SK-N-SH treated with all-trans-retinoic acid at 6 μM for 48 hours (cell line): ENCODE data around the gene NHLRC1.

ENCODE experiments used
- ATAC-seq: fragments of 200-7000 bp; cut with Tn5 transposase; 3 replicates; pipeline ENCODE4 v1.9.1; 2020; ENCODE audit warnings: mild to moderate bottlenecking, moderate library complexity
- ARNTL ChIP-seq: fragments of 450-650 bp; formaldehyde crosslinking; IDR thresholded peaks from 2 replicates; pipeline ENCODE4 v1.5.0; 2020; ENCODE audit warnings: low read depth, mild to moderate bottlenecking, moderate library complexity, borderline replicate concordance
- CSDC2 ChIP-seq: fragments of 250-450 bp; sonication (Bioruptor Pico); IDR thresholded peaks from 2 replicates; pipeline ENCODE4 v1.5.0; 2020; ENCODE audit warnings: mild to moderate bottlenecking, moderate library complexity
- ESRRG ChIP-seq: fragments of 250-450 bp; sonication (Bioruptor Pico); IDR thresholded peaks from 2 replicates; pipeline ENCODE4 v1.6.1; 2021; ENCODE audit warnings: mild to moderate bottlenecking
- GLIS3 ChIP-seq: fragments of 250-450 bp; sonication (Bioruptor Pico); IDR thresholded peaks from 2 replicates; pipeline ENCODE4 v1.5.0; 2020; ENCODE audit warnings: mild to moderate bottlenecking, moderate library complexity
- ISL1 ChIP-seq: fragments of 250-450 bp; sonication (Bioruptor Pico); IDR thresholded peaks from 2 replicates; pipeline ENCODE4 v2.1.2; 2022; ENCODE audit warnings: mild to moderate bottlenecking, moderate library complexity
- OSR1 ChIP-seq: fragments of 250-450 bp; sonication (Bioruptor Pico); IDR thresholded peaks from 2 replicates; pipeline ENCODE4 v1.8.0; 2022; ENCODE audit warnings: moderate library complexity, mild to moderate bottlenecking, inconsistent platforms
- POU6F1 ChIP-seq: fragments of 250-450 bp; sonication (Bioruptor Pico); IDR thresholded peaks from 2 replicates; pipeline ENCODE4 v1.8.0; 2021; ENCODE audit warnings: low read depth, mild to moderate bottlenecking, moderate library complexity, borderline replicate concordance
- PPARA ChIP-seq: fragments of 250-450 bp; sonication (Bioruptor Pico); IDR thresholded peaks from 2 replicates; pipeline ENCODE4 v1.5.0; 2020; ENCODE audit warnings: mild to moderate bottlenecking, borderline replicate concordance
- RARB ChIP-seq: fragments of 250-450 bp; sonication (Bioruptor Pico); IDR thresholded peaks from 2 replicates; pipeline ENCODE4 v1.8.0; 2021; ENCODE audit warnings: mild to moderate bottlenecking, moderate library complexity
- SNAI2 ChIP-seq: fragments of 250-450 bp; sonication (Bioruptor Pico); IDR thresholded peaks from 2 replicates; pipeline ENCODE4 v1.5.0; 2020; ENCODE audit warnings: mild to moderate bottlenecking, moderate library complexity
- TCF4 ChIP-seq: fragments of 250-450 bp; sonication (Bioruptor Pico); IDR thresholded peaks from 2 replicates; pipeline ENCODE4 v1.8.0; 2021; ENCODE audit warnings: mild to moderate bottlenecking, moderate library complexity, borderline replicate concordance
- TOX ChIP-seq: fragments of 250-450 bp; sonication (Bioruptor Pico); IDR thresholded peaks from 2 replicates; pipeline ENCODE4 v1.8.0; 2021; ENCODE audit warnings: mild to moderate bottlenecking, moderate library complexity, borderline replicate concordance
- ZC3H10 ChIP-seq: fragments of 250-450 bp; sonication (Bioruptor Pico); IDR thresholded peaks from 2 replicates; pipeline ENCODE4 v1.5.1; 2021; ENCODE audit warnings: mild to moderate bottlenecking, moderate library complexity
- ZFP3 ChIP-seq: fragments of 250-450 bp; sonication (Bioruptor Pico); IDR thresholded peaks from 2 replicates; pipeline ENCODE4 v1.5.0; 2020; ENCODE audit warnings: mild to moderate bottlenecking, moderate library complexity
- ZNF565 ChIP-seq: fragments of 450-650 bp; formaldehyde crosslinking; conservative IDR thresholded peaks from 2 replicates; pipeline ENCODE4 v1.5.0; 2020; ENCODE audit warnings: low read depth, mild to moderate bottlenecking, moderate library complexity
- ZNF70 ChIP-seq: fragments of 450-650 bp; formaldehyde crosslinking; IDR thresholded peaks from 2 replicates; pipeline ENCODE4 v1.5.0; 2020; ENCODE audit warnings: mild to moderate bottlenecking, moderate library complexity
- ZNF8 ChIP-seq: fragments of 450-650 bp; formaldehyde crosslinking; IDR thresholded peaks from 2 replicates; pipeline ENCODE4 v1.5.0; 2020; ENCODE audit warnings: mild to moderate bottlenecking, moderate library complexity
- TF ChIP-seq, protein P1 (sequence below): fragments of 250-450 bp; sonication (Bioruptor Pico); IDR thresholded peaks from 2 replicates; pipeline ENCODE4 v1.8.0; 2020; ENCODE audit warnings: mild to moderate bottlenecking, moderate library complexity, borderline replicate concordance
- TF ChIP-seq, protein P2 (sequence below): fragments of 250-450 bp; sonication (Bioruptor Pico); IDR thresholded peaks from 2 replicates; pipeline ENCODE4 v1.5.0; 2020; ENCODE audit warnings: mild to moderate bottlenecking, moderate library complexity
- TF ChIP-seq, protein P3 (sequence below): fragments of 250-450 bp; sonication (Bioruptor Pico); IDR thresholded peaks from 2 replicates; pipeline ENCODE4 v1.5.1; 2020; ENCODE audit warnings: low read depth, mild to moderate bottlenecking, moderate library complexity
- TF ChIP-seq, protein P4 (sequence below): fragments of 250-450 bp; sonication (Bioruptor Pico); IDR thresholded peaks from 2 replicates; pipeline ENCODE4 v1.5.1; 2021; ENCODE audit warnings: mild to moderate bottlenecking, moderate library complexity

The NHLRC1 gene

GRCh38 chr6:18161431-18161830 lies 39.0 kb upstream of the NHLRC1 start:
- ATAC-seq = peak; percentile 58; the same call in 2 of the 3 replicates
- TF ChIP-seq ZNF70 (CRISPR knock-in tag) (no peak), ESRRG (CRISPR knock-in tag) (no peak), ZFP3 (CRISPR knock-in tag) (no peak), TOX (no peak), SNAI2 (CRISPR knock-in tag) (no peak), ISL1 (CRISPR knock-in tag) (no peak), PPARA (CRISPR knock-in tag) (no peak), ZC3H10 (CRISPR knock-in tag) (no peak), ZNF565 (no peak), OSR1 (CRISPR knock-in tag) (no peak), ZNF8 (CRISPR knock-in tag) (no peak)
- TF ChIP-seq, protein P1, sequence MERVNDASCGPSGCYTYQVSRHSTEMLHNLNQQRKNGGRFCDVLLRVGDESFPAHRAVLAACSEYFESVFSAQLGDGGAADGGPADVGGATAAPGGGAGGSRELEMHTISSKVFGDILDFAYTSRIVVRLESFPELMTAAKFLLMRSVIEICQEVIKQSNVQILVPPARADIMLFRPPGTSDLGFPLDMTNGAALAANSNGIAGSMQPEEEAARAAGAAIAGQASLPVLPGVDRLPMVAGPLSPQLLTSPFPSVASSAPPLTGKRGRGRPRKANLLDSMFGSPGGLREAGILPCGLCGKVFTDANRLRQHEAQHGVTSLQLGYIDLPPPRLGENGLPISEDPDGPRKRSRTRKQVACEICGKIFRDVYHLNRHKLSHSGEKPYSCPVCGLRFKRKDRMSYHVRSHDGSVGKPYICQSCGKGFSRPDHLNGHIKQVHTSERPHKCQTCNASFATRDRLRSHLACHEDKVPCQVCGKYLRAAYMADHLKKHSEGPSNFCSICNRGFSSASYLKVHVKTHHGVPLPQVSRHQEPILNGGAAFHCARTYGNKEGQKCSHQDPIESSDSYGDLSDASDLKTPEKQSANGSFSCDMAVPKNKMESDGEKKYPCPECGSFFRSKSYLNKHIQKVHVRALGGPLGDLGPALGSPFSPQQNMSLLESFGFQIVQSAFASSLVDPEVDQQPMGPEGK (CRISPR knock-in tag) = no peak
- TF ChIP-seq, protein P2, sequence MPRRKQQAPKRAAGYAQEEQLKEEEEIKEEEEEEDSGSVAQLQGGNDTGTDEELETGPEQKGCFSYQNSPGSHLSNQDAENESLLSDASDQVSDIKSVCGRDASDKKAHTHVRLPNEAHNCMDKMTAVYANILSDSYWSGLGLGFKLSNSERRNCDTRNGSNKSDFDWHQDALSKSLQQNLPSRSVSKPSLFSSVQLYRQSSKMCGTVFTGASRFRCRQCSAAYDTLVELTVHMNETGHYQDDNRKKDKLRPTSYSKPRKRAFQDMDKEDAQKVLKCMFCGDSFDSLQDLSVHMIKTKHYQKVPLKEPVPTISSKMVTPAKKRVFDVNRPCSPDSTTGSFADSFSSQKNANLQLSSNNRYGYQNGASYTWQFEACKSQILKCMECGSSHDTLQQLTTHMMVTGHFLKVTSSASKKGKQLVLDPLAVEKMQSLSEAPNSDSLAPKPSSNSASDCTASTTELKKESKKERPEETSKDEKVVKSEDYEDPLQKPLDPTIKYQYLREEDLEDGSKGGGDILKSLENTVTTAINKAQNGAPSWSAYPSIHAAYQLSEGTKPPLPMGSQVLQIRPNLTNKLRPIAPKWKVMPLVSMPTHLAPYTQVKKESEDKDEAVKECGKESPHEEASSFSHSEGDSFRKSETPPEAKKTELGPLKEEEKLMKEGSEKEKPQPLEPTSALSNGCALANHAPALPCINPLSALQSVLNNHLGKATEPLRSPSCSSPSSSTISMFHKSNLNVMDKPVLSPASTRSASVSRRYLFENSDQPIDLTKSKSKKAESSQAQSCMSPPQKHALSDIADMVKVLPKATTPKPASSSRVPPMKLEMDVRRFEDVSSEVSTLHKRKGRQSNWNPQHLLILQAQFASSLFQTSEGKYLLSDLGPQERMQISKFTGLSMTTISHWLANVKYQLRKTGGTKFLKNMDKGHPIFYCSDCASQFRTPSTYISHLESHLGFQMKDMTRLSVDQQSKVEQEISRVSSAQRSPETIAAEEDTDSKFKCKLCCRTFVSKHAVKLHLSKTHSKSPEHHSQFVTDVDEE (CRISPR knock-in tag) = no peak
- TF ChIP-seq, protein P3, sequence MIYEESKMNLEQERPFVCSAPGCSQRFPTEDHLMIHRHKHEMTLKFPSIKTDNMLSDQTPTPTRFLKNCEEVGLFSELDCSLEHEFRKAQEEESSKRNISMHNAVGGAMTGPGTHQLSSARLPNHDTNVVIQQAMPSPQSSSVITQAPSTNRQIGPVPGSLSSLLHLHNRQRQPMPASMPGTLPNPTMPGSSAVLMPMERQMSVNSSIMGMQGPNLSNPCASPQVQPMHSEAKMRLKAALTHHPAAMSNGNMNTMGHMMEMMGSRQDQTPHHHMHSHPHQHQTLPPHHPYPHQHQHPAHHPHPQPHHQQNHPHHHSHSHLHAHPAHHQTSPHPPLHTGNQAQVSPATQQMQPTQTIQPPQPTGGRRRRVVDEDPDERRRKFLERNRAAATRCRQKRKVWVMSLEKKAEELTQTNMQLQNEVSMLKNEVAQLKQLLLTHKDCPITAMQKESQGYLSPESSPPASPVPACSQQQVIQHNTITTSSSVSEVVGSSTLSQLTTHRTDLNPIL = no peak

GRCh38 chr6:18160911-18161310 lies 38.4 kb upstream of the NHLRC1 start:
- TF ChIP-seq POU6F1 (CRISPR knock-in tag) (no peak), CSDC2 (CRISPR knock-in tag) (no peak), RARB (CRISPR knock-in tag) (no peak), GLIS3 (no peak), ARNTL (CRISPR knock-in tag) (no peak)
- TF ChIP-seq, protein P4, sequence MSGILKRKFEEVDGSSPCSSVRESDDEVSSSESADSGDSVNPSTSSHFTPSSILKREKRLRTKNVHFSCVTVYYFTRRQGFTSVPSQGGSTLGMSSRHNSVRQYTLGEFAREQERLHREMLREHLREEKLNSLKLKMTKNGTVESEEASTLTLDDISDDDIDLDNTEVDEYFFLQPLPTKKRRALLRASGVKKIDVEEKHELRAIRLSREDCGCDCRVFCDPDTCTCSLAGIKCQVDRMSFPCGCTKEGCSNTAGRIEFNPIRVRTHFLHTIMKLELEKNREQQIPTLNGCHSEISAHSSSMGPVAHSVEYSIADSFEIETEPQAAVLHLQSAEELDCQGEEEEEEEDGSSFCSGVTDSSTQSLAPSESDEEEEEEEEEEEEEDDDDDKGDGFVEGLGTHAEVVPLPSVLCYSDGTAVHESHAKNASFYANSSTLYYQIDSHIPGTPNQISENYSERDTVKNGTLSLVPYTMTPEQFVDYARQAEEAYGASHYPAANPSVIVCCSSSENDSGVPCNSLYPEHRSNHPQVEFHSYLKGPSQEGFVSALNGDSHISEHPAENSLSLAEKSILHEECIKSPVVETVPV (CRISPR knock-in tag) = no peak
- ATAC-seq = no peak

DNA sequence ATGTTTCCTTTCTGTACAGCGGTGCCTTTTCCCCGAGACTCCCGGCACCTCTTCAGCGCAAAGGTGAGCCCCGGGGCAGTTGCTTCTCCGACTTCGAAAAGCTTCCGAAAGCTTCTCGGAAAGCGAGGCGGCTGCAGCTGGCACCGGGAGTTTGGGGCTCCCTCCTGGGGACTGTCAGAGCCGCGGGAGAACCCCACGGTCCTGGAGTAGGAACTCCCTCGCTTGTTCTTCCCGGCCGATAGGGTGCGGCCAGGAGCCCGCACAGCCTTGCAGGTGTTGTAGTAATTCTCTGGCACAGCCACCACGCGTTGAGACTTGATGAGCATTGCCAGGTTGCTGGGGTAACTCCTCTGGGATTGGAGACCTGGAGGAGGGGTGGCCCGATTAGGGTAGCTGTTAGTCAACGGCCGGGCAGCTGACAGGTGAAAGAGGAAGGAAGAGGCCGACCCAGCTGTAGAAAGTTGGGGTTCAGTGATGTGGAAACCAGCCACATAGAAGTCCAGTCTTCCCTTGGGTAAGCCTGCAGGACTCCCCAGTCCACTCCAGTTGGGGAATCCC lies 33.5 kb upstream of the NHLRC1 start:
- peak; percentile 56 for ATAC-seq
- TF ChIP-seq TCF4 (CRISPR knock-in tag) = no peak
- TF ChIP-seq, protein P2 (CRISPR knock-in tag) = no peak
- TF ChIP-seq, protein P3 = no peak
- TF ChIP-seq, all 23 proteins: peak for 0
